ENCODE measurements around the gene CDC34. TPM values are rescaled to one million over a fixed set of nuclear protein-coding genes. Genes with fewer than 3 reads are reported as not detected.

The CDC34 gene
- total RNA-seq, 5 donors from 2014 or later (not counting 1 experiment from before 2014, with no cell fraction given), result 35.4 to 52.6 (median 51.3) TPM

DNA sequence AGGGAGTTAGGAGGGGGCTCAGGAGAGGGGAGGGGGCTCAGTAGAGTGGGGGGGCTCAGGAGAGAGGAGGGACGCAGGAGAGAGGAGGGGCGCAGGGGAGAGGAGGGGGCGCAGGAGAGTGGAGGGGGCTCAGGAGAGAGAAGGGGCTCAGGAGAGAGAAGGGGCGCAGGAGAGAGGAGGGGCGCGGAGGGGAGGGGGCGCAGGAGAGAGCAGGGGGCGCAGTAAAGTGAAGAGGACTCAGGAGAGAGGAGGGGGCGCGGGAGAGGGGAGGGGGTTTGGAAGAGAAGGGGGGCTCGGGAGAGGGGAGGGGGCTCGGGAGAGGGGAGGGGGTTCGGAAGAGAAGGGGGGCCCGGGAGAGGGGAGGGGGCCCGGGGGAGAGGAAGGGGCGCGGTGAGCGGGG lies 34.6 kb upstream of the CDC34 start:
- ChIA-PET POLR2A (no interaction called here), CTCF (no interaction called here)
- H3K36me3 Mint-ChIP-seq, result peaks cover 3% of the 10 kb centered on the region

DNA sequence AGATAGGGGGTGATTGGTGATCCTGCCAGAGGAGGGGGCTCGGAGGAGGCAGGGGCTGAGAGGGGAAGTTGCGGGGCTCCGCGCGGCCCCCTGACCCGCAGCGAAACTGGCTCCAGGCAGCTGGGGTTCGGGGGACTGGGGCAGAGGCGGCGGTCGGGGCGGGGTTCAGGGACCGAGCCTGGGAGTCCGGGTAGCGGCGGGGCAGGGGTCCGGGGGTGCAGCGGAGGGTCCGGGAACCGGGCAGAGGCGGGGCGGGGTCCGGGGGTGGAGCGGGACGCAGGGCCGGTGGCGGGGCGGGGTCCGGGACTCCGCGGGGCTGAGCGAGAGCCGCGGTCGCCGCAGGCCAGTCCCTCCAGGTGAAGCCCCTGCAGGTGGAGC lies 34.1 kb upstream of the CDC34 start:
- H3K9me3 ChIP-seq, result no peaks in the 10 kb centered on the region
- no peak overlapping the region for H3K4me3 Mint-ChIP-seq
- 2% methylated on average over 35 of the region's 36 CpGs for WGBS (ENCODE audit: insufficient coverage)

More for the DNA sequence above, 34.6 kb upstream of the CDC34 start:
- no peak for ATAC-seq (replicated peaks in 1 of 4)
- Histone ChIP-seq H3K4me1 (ENCODE audit: control insufficient read depth in 1 of 2, extremely low read depth in 1 of 2, insufficient read depth in 2 of 2, low read length in 2 of 2) (peaks cover 0 to 25% of the 10 kb centered on the region in 2 experiments), H3K4me3 (ENCODE audit: control insufficient read depth in 1 of 2, extremely low read depth in 1 of 2, low read length in 1 of 2) (no peak overlapping the region), H3K36me3 (ENCODE audit: control insufficient read depth in 2 of 2, extremely low read depth in 1 of 2, insufficient read depth in 1 of 2, low read length in 1 of 2) (no peaks in the 10 kb centered on the region), H3K27ac (ENCODE audit: low read length) (no peak overlapping the region), H3K9me3 (no peaks in the 10 kb centered on the region), H3K27me3 (replicated peaks in 1 of 2; ENCODE audit: control insufficient read depth in 2 of 2, extremely low read depth in 1 of 2, insufficient read depth in 2 of 2, low read length in 1 of 2) (peaks cover 4 to 46% of the 10 kb centered on the region in 2 experiments)
- 0% methylated on average over 4 of the region's 18 CpGs for WGBS (ENCODE audit: insufficient coverage)
- Mint-ChIP-seq H3K4me3 (no peak overlapping the region), H3K27me3 (peaks cover 11 to 16% of the 10 kb centered on the region in 2 donors), H3K27ac (no peak overlapping the region), H3K9me3 (no peaks in the 10 kb centered on the region), H3K4me1 (peaks cover 6 to 17% (median 15%) of the 10 kb centered on the region in 3 donors)
- no peak for DNase-seq

DNA sequence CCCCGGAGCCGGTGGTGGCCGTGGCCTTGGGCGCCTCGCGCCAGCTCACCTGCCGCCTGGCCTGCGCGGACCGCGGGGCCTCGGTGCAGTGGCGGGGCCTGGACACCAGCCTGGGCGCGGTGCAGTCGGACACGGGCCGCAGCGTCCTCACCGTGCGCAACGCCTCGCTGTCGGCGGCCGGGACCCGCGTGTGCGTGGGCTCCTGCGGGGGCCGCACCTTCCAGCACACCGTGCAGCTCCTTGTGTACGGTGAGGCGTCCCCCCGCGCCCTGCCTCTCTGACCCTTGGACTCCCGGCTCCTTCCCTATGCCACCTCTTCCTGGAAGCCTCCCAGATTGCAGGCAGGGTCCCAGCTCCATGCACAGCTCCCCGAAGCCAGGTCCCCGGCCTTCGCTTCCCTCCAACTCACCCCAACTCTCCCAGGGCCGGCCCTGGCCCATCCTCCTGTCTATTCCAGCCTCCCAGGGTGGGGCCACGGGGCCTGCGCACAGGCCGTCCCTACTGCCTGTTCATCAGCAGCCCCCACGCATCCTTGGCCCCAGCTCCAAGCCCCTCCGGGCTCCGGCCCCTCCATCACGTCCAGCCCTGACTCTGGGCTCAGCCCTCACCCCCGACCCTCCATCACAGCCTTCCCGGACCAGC lies 33.6 kb upstream of the CDC34 start:
- CTCF ChIA-PET, result interaction anchor here (0.5 to 1.5 kb wide), 2 partner anchors 9 to 133 kb away, joined by 5 to 6 read pairs; no protein-coding TSS in a partner anchor
- peak in 2 of 4 experiments; percentile 28 to 36 for ATAC-seq (replicated peaks in 1 of 4)

More for the DNA sequence above, 34.1 kb upstream of the CDC34 start:
- H3K27ac Mint-ChIP-seq, result no peak overlapping the region
- Histone ChIP-seq H3K27ac (ENCODE audit: low read length) (no peak overlapping the region), H3K4me1 (ENCODE audit: control insufficient read depth in 1 of 2, extremely low read depth in 1 of 2, insufficient read depth in 2 of 2, low read length in 2 of 2) (peaks cover 0 to 25% of the 10 kb centered on the region in 2 experiments), H3K36me3 (ENCODE audit: control insufficient read depth in 2 of 2, extremely low read depth in 1 of 2, insufficient read depth in 1 of 2, low read length in 1 of 2) (no peaks in the 10 kb centered on the region), H3K4me3 (ENCODE audit: control insufficient read depth in 1 of 2, extremely low read depth in 1 of 2, low read length in 1 of 2) (no peak overlapping the region), H3K27me3 (replicated peaks in 1 of 2; ENCODE audit: control insufficient read depth in 2 of 2, extremely low read depth in 1 of 2, insufficient read depth in 2 of 2, low read length in 1 of 2) (peaks cover 4 to 46% of the 10 kb centered on the region in 2 experiments)
- H3K9me3 Mint-ChIP-seq, result no peaks in the 10 kb centered on the region
- ChIA-PET POLR2A (no interaction called here), CTCF (interaction anchor here in 1 of 2 donors (1.5 kb wide), 1 partner anchor 9 kb away, joined by 6 read pairs; no protein-coding TSS in a partner anchor)
- peaks cover 3% of the 10 kb centered on the region for H3K36me3 Mint-ChIP-seq
- ATAC-seq (replicated peaks in 1 of 4), result peak in 2 of 4 experiments; percentile 24 to 26
- DNase-seq, result no peak
- H3K4me1 Mint-ChIP-seq, result peaks cover 6 to 17% (median 15%) of the 10 kb centered on the region in 3 donors
- peaks cover 11 to 16% of the 10 kb centered on the region in 2 donors for H3K27me3 Mint-ChIP-seq

DNA sequence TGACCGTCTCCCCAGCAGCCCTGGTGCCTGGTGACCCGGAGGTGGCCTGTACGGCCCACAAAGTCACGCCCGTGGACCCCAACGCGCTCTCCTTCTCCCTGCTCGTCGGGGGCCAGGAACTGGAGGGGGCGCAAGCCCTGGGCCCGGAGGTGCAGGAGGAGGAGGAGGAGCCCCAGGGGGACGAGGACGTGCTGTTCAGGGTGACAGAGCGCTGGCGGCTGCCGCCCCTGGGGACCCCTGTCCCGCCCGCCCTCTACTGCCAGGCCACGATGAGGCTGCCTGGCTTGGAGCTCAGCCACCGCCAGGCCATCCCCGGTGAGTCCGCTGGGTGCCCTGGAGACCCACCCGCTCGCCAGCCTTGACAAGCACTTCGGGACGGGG lies 33.1 kb upstream of the CDC34 start:
- ChIA-PET POLR2A (no interaction called here), CTCF (interaction anchor here in 1 of 2 donors (1.5 kb wide), 1 partner anchor 8 kb away, joined by 6 read pairs; no protein-coding TSS in a partner anchor)
- DNase-seq, result no peak
- 26% methylated on average over 11 of the region's 26 CpGs for WGBS (ENCODE audit: insufficient coverage)
- Mint-ChIP-seq H3K4me1 (peaks cover 4 to 16% (median 13%) of the 10 kb centered on the region in 3 donors), H3K36me3 (peaks cover 3% of the 10 kb centered on the region), H3K9me3 (no peaks in the 10 kb centered on the region), H3K4me3 (peak overlapping the region in 1 of 3 donors; percentile 62), H3K27ac (no peak overlapping the region), H3K27me3 (peaks cover 11 to 16% of the 10 kb centered on the region in 2 donors)
- Histone ChIP-seq H3K4me1 (ENCODE audit: control insufficient read depth in 1 of 2, extremely low read depth in 1 of 2, insufficient read depth in 2 of 2, low read length in 2 of 2) (peaks cover 0 to 25% of the 10 kb centered on the region in 2 experiments), H3K27me3 (replicated peaks in 1 of 2; ENCODE audit: control insufficient read depth in 2 of 2, extremely low read depth in 1 of 2, insufficient read depth in 2 of 2, low read length in 1 of 2) (peaks cover 4 to 45% of the 10 kb centered on the region in 2 experiments), H3K9me3 (no peaks in the 10 kb centered on the region), H3K36me3 (ENCODE audit: control insufficient read depth in 2 of 2, extremely low read depth in 1 of 2, insufficient read depth in 1 of 2, low read length in 1 of 2) (no peaks in the 10 kb centered on the region), H3K4me3 (ENCODE audit: control insufficient read depth in 1 of 2, extremely low read depth in 1 of 2, low read length in 1 of 2) (no peak overlapping the region), H3K27ac (ENCODE audit: low read length) (no peak overlapping the region)
- ATAC-seq (replicated peaks in 1 of 4), result no peak

More for the DNA sequence above, 33.6 kb upstream of the CDC34 start:
- POLR2A ChIA-PET, result no interaction called here
- no peak overlapping the region for H3K27ac Mint-ChIP-seq
- no peaks in the 10 kb centered on the region for H3K9me3 Mint-ChIP-seq
- no peak for DNase-seq
- WGBS (ENCODE audit: insufficient coverage), result 9% methylated on average over 50 of the region's 50 CpGs
- Histone ChIP-seq H3K9me3 (no peaks in the 10 kb centered on the region), H3K27ac (ENCODE audit: low read length) (no peak overlapping the region), H3K36me3 (ENCODE audit: control insufficient read depth in 2 of 2, extremely low read depth in 1 of 2, insufficient read depth in 1 of 2, low read length in 1 of 2) (no peaks in the 10 kb centered on the region), H3K4me1 (ENCODE audit: control insufficient read depth in 1 of 2, extremely low read depth in 1 of 2, insufficient read depth in 2 of 2, low read length in 2 of 2) (peaks cover 0 to 25% of the 10 kb centered on the region in 2 experiments), H3K4me3 (ENCODE audit: control insufficient read depth in 1 of 2, extremely low read depth in 1 of 2, low read length in 1 of 2) (no peak overlapping the region), H3K27me3 (replicated peaks in 1 of 2; ENCODE audit: control insufficient read depth in 2 of 2, extremely low read depth in 1 of 2, insufficient read depth in 2 of 2, low read length in 1 of 2) (peaks cover 4 to 46% of the 10 kb centered on the region in 2 experiments)
- peaks cover 11 to 16% of the 10 kb centered on the region in 2 donors for H3K27me3 Mint-ChIP-seq
- H3K36me3 Mint-ChIP-seq, result peaks cover 3% of the 10 kb centered on the region
- H3K4me3 Mint-ChIP-seq, result peak overlapping the region in 2 of 3 donors; percentile 13 to 62
- H3K4me1 Mint-ChIP-seq, result peaks cover 4 to 17% (median 13%) of the 10 kb centered on the region in 3 donors

DNA sequence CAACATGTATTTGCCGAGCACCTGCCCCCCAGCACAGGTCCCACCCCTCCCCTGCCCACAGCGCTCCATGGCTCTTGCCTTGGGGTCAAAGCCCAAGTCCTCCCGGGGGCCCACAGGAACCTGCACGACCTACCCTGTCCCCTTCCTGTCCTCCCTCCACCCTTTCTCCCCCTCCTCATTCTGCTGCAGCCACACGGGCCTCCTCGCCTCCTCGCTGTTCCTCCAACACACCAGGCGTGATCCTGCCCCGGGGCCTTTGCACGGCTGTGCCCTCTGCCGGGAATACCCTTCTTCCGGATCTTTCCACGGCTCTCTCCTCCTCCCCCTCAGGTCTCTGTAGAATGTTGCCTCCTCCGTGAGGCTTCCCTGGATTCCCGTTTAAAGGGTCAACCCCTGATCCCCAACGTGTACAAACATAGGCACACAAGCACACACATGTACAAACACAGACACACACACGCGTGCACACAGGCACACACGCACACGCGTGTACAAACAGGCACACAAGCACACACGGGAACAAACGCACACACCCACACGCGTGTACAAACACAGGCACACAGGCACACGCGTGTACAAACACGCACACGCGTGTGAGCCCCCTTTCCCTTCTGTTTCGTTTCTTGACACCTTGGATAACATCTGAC lies 32.5 kb upstream of the CDC34 start:
- Mint-ChIP-seq H3K4me3 (peak overlapping the region in 1 of 3 donors; percentile 67), H3K9me3 (no peaks in the 10 kb centered on the region), H3K27ac (no peak overlapping the region), H3K36me3 (peaks cover 3% of the 10 kb centered on the region), H3K4me1 (peaks cover 3 to 10% (median 10%) of the 10 kb centered on the region in 3 donors), H3K27me3 (peaks cover 11 to 16% of the 10 kb centered on the region in 2 donors)
- Histone ChIP-seq H3K36me3 (ENCODE audit: control insufficient read depth in 2 of 2, extremely low read depth in 1 of 2, insufficient read depth in 1 of 2, low read length in 1 of 2) (no peaks in the 10 kb centered on the region), H3K9me3 (no peaks in the 10 kb centered on the region), H3K4me1 (ENCODE audit: control insufficient read depth in 1 of 2, extremely low read depth in 1 of 2, insufficient read depth in 2 of 2, low read length in 2 of 2) (peaks cover 0 to 23% of the 10 kb centered on the region in 2 experiments), H3K27me3 (replicated peaks in 1 of 2; ENCODE audit: control insufficient read depth in 2 of 2, extremely low read depth in 1 of 2, insufficient read depth in 2 of 2, low read length in 1 of 2) (peaks cover 4 to 45% of the 10 kb centered on the region in 2 experiments), H3K27ac (ENCODE audit: low read length) (no peak overlapping the region), H3K4me3 (ENCODE audit: control insufficient read depth in 1 of 2, extremely low read depth in 1 of 2, low read length in 1 of 2) (no peak overlapping the region)
- POLR2A ChIA-PET, result no interaction called here
- ATAC-seq (replicated peaks in 1 of 4) (no peak), DNase-seq (no peak)
- CTCF ChIA-PET, result no interaction called here
- WGBS (ENCODE audit: insufficient coverage), result 81% methylated on average over 26 of the region's 31 CpGs

DNA sequence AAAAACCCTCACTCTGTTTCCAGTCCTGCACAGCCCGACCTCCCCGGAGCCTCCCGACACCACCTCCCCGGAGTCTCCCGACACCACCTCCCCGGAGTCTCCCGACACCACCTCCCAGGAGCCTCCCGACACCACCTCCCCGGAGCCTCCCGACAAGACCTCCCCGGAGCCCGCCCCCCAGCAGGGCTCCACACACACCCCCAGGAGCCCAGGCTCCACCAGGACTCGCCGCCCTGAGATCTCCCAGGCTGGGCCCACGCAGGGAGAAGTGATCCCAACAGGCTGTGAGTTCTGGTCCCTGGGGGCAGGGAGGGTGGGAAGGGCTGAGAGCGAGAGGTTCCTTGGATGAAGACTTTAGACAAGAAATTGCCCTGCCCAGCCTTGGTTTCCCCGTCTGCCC lies 29.9 kb upstream of the CDC34 start:
- no peak overlapping the region for H3K4me3 Mint-ChIP-seq
- no peak overlapping the region for H3K27ac Mint-ChIP-seq
- H3K36me3 Mint-ChIP-seq, result peaks cover 3% of the 10 kb centered on the region
- H3K4me3 ChIP-seq (ENCODE audit: control insufficient read depth in 1 of 2, extremely low read depth in 1 of 2, low read length in 1 of 2), result no peak overlapping the region
- ChIA-PET POLR2A (no interaction called here), CTCF (no interaction called here)
- H3K27ac ChIP-seq (ENCODE audit: low read length), result no peak overlapping the region
- 77% methylated on average over 11 of the region's 17 CpGs for WGBS (ENCODE audit: insufficient coverage)
- H3K27me3 ChIP-seq (replicated peaks in 1 of 2; ENCODE audit: control insufficient read depth in 2 of 2, extremely low read depth in 1 of 2, insufficient read depth in 2 of 2, low read length in 1 of 2), result peaks cover 4 to 26% of the 10 kb centered on the region in 2 experiments
- DNase-seq (no peak), ATAC-seq (replicated peaks in 1 of 4) (no peak)
- H3K9me3 ChIP-seq, result no peaks in the 10 kb centered on the region
- peaks cover 7 to 13% of the 10 kb centered on the region in 2 donors for H3K27me3 Mint-ChIP-seq
- H3K9me3 Mint-ChIP-seq, result no peaks in the 10 kb centered on the region
- peaks cover 7 to 17% (median 17%) of the 10 kb centered on the region in 3 donors for H3K4me1 Mint-ChIP-seq
- H3K36me3 ChIP-seq (ENCODE audit: control insufficient read depth in 2 of 2, extremely low read depth in 1 of 2, insufficient read depth in 1 of 2, low read length in 1 of 2), result no peaks in the 10 kb centered on the region
- H3K4me1 ChIP-seq (ENCODE audit: control insufficient read depth in 1 of 2, extremely low read depth in 1 of 2, insufficient read depth in 2 of 2, low read length in 2 of 2), result peaks cover 0 to 22% of the 10 kb centered on the region in 2 experiments

Data from T-cell (primary cell).